Stomach (tissue), 4 donors: ENCODE results near the gene PIP5K1B.

Experiments
- EP300 ChIP-seq: sonication (generic); formaldehyde crosslinking; IDR thresholded peaks from one replicate; pipeline ENCODE4 v1.6.1; 2017; ENCODE audit warnings: antibody characterized with exemption
- POLR2A ChIP-seq, 4 donors: fragments of 450-650 bp; IDR thresholded peaks; one replicate each; pipeline ENCODE4 v1.6.1; 2016; ENCODE audit warnings: antibody characterized with exemption in 4 of 4, control low read depth in 2 of 4, mild to moderate bottlenecking in 1 of 4, moderate library complexity in 1 of 4
- POLR2AphosphoS5 ChIP-seq, 3 donors: sonication (generic); formaldehyde crosslinking; IDR thresholded peaks; one replicate each; pipeline ENCODE4 v1.6.1; 2016; ENCODE audit warnings: antibody characterized with exemption in 3 of 3
- TF ChIP-seq, protein P1 (sequence below), 7 experiments: fragments of 450-650 bp in 4 of 7; fragments of 200-600 bp in 3 of 7; sonication (generic) in 3 of 7; IDR thresholded peaks; one replicate each; pipeline ENCODE4 v1.5.1; 2016 to 2019; ENCODE audit warnings: antibody characterized with exemption in 7 of 7, control low read depth in 2 of 7, mild to moderate bottlenecking in 1 of 7

DNA sequence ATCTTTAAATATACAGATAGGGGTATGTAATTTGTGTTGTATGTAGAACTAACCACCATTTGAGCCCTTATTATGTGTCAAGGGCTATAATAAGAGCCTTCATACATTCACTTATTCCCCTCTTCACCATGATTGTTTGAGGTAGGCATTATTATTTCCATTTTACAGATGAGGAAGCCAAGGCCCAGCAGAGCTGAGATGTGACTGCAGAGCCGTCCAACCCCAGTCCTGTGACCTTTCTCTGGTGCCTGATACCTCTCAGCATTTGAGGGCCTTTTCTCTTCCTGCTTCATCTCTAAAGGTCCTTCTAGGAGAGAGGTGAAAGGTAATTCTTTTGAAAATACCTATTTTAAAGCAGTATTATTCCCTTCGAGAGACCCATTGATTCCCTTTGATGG is 37.3 kb downstream of the PIP5K1B start:
- TF ChIP-seq, protein P1, sequence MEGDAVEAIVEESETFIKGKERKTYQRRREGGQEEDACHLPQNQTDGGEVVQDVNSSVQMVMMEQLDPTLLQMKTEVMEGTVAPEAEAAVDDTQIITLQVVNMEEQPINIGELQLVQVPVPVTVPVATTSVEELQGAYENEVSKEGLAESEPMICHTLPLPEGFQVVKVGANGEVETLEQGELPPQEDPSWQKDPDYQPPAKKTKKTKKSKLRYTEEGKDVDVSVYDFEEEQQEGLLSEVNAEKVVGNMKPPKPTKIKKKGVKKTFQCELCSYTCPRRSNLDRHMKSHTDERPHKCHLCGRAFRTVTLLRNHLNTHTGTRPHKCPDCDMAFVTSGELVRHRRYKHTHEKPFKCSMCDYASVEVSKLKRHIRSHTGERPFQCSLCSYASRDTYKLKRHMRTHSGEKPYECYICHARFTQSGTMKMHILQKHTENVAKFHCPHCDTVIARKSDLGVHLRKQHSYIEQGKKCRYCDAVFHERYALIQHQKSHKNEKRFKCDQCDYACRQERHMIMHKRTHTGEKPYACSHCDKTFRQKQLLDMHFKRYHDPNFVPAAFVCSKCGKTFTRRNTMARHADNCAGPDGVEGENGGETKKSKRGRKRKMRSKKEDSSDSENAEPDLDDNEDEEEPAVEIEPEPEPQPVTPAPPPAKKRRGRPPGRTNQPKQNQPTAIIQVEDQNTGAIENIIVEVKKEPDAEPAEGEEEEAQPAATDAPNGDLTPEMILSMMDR (IDR thresholded peaks at IDR 0.05), result no peak
- TF ChIP-seq POLR2AphosphoS5 (IDR thresholded peaks at IDR 0.05) (no peak), POLR2A (IDR thresholded peaks at IDR 0.05) (no peak), EP300 (no peak)
